ENCODE measurements around the gene USH2A. TPM values are rescaled to one million over a fixed set of nuclear protein-coding genes. Genes with fewer than 3 reads are reported as not detected.
"Not testable (repeated sequence)": the region's sequence is repeated elsewhere in the genome, so short reads cannot be mapped to it uniquely, and the experiment has no call there.

Gene USH2A
- total RNA-seq, 1 donor from 2014 or later, result 0.14 TPM

- Mint-ChIP-seq H3K4me3 (no peak overlapping the region), H3K4me1 (no peaks in the 10 kb centered on the region), H3K27ac (ENCODE audit: unreplicated experiment) (no peak overlapping the region), H3K36me3 (ENCODE audit: low read depth) (no peaks in the 10 kb centered on the region), H3K9me3 (no peaks in the 10 kb centered on the region), H3K27me3 (ENCODE audit: low read depth) (no peaks in the 10 kb centered on the region)
- no peak for DNase-seq (ENCODE audit: low read depth, low spot score)
- TF ChIP-seq, protein P1, sequence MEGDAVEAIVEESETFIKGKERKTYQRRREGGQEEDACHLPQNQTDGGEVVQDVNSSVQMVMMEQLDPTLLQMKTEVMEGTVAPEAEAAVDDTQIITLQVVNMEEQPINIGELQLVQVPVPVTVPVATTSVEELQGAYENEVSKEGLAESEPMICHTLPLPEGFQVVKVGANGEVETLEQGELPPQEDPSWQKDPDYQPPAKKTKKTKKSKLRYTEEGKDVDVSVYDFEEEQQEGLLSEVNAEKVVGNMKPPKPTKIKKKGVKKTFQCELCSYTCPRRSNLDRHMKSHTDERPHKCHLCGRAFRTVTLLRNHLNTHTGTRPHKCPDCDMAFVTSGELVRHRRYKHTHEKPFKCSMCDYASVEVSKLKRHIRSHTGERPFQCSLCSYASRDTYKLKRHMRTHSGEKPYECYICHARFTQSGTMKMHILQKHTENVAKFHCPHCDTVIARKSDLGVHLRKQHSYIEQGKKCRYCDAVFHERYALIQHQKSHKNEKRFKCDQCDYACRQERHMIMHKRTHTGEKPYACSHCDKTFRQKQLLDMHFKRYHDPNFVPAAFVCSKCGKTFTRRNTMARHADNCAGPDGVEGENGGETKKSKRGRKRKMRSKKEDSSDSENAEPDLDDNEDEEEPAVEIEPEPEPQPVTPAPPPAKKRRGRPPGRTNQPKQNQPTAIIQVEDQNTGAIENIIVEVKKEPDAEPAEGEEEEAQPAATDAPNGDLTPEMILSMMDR (conservative IDR thresholded peaks at IDR 0.05), result no peak
Observed at GRCh38 chr1:216356945-216357344, 66.3 kb downstream of the USH2A start.

DNA sequence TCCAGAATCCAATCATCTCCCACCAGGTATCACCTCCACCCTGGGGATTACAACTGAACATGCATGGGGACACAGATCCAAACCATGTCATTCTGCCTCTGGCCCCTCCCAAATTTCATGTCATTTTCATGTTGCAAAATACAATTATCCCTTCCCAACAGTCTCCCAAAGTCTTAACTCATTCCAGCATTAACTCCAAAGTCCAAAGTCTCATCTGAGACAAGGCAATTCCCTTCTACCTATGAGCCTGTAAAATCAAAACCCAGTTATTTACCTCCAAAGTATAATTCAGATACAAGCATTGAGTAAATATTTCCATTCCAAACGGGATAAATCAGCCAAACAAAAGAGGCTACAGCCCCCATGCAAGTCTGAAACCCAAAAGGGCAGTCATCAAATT lies 73.1 kb downstream of the USH2A start:
- H3K9me3 Mint-ChIP-seq, result peaks cover 3% of the 10 kb centered on the region
- TF ChIP-seq, protein P1 (conservative IDR thresholded peaks at IDR 0.05), result no peak
- no peaks in the 10 kb centered on the region for H3K36me3 Mint-ChIP-seq (ENCODE audit: low read depth)
- no peaks in the 10 kb centered on the region for H3K4me1 Mint-ChIP-seq
- H3K27ac Mint-ChIP-seq (ENCODE audit: unreplicated experiment), result no peak overlapping the region
- no peak overlapping the region for H3K4me3 Mint-ChIP-seq
- H3K27me3 Mint-ChIP-seq (ENCODE audit: low read depth), result no peaks in the 10 kb centered on the region
- DNase-seq (ENCODE audit: low read depth, low spot score), result no peak

- Mint-ChIP-seq H3K36me3 (ENCODE audit: low read depth) (no peaks in the 10 kb centered on the region), H3K4me3 (no peak overlapping the region), H3K4me1 (no peaks in the 10 kb centered on the region), H3K27ac (ENCODE audit: unreplicated experiment) (no peak overlapping the region), H3K9me3 (peaks cover 5% of the 10 kb centered on the region), H3K27me3 (ENCODE audit: low read depth) (no peaks in the 10 kb centered on the region)
- DNase-seq (ENCODE audit: low read depth, low spot score), result no peak
- TF ChIP-seq, protein P1 (conservative IDR thresholded peaks at IDR 0.05), result no peak
Observed at GRCh38 chr1:216346526-216346925, 76.7 kb downstream of the USH2A start.

- DNase-seq (ENCODE audit: low read depth, low spot score); H3K27me3 Mint-ChIP-seq (ENCODE audit: low read depth); H3K9me3 Mint-ChIP-seq; H3K4me1 Mint-ChIP-seq; H3K36me3 Mint-ChIP-seq (ENCODE audit: low read depth); H3K4me3 Mint-ChIP-seq; H3K27ac Mint-ChIP-seq (ENCODE audit: unreplicated experiment): not testable (repeated sequence)
Observed at GRCh38 chr1:216340542-216340941, 82.7 kb downstream of the USH2A start.

- DNase-seq (ENCODE audit: low read depth, low spot score), result no peak
- H3K4me3 Mint-ChIP-seq, result no peak overlapping the region
- H3K9me3 Mint-ChIP-seq, result peaks cover 6% of the 10 kb centered on the region
- no peaks in the 10 kb centered on the region for H3K36me3 Mint-ChIP-seq (ENCODE audit: low read depth)
- no peak overlapping the region for H3K27ac Mint-ChIP-seq (ENCODE audit: unreplicated experiment)
- H3K4me1 Mint-ChIP-seq, result no peaks in the 10 kb centered on the region
- TF ChIP-seq, protein P1 (conservative IDR thresholded peaks at IDR 0.05), result no peak
- no peaks in the 10 kb centered on the region for H3K27me3 Mint-ChIP-seq (ENCODE audit: low read depth)
Observed at GRCh38 chr1:216332462-216332861, 90.8 kb downstream of the USH2A start.

DNA sequence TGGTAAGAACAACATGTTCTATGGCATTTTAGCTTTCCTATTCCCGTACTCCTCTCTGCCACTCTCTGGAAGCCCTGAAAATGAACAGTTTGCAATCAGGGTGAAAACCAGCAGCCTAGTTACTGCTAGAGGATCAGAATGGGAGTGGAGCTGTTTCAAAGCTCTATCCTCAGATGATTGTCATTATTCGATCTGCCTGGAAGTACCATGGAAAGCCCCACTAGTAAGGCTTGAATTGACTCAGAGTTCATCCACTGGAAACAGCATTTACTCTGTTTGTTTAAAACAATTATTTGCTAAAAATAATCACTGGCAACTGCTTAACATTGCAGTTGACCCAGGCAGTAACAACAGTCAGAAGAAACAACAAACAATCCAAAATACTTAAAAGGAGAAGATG lies 91.2 kb downstream of the USH2A start:
- no peak overlapping the region for H3K4me3 Mint-ChIP-seq
- no peak overlapping the region for H3K27ac Mint-ChIP-seq (ENCODE audit: unreplicated experiment)
- H3K27me3 Mint-ChIP-seq (ENCODE audit: low read depth), result no peaks in the 10 kb centered on the region
- TF ChIP-seq, protein P1 (conservative IDR thresholded peaks at IDR 0.05), result no peak
- no peaks in the 10 kb centered on the region for H3K4me1 Mint-ChIP-seq
- H3K36me3 Mint-ChIP-seq (ENCODE audit: low read depth), result no peaks in the 10 kb centered on the region
- no peak for DNase-seq (ENCODE audit: low read depth, low spot score)
- peaks cover 6% of the 10 kb centered on the region for H3K9me3 Mint-ChIP-seq

Measured in neural crest cell (in vitro differentiated cells).